Calu3 (cell line): ENCODE data around the gene CIDEB. TPM values are rescaled to one million over a fixed set of nuclear protein-coding genes. Genes with fewer than 3 reads are reported as not detected.

ENCODE experiments used
- BruUV-seq: library from RNA; stranded (reverse); fragments of 400-500 nt; replicated peaks from 2 replicates; lab custom pipeline; 2021; lab: Mats Ljungman, UMichigan
- CTCF ChIA-PET: fragments of 300-600 bp; sonication (Branson Sonifier 250); formaldehyde crosslinking; loops from one replicate; lab custom pipeline; 2022; ENCODE audit warnings: antibody characterized with exemption; lab: Charles Lee
- DNase-seq: peaks from one replicate; pipeline ENCODE4 v3.0.0; 2022
- H3K27ac Mint-ChIP-seq: one replicate; pipeline ENCODE4 v1.8.0; 2022; ENCODE audit warnings: mixed read lengths; ENCODE audit not compliant: unreplicated experiment
- H3K27me3 Mint-ChIP-seq: one replicate; pipeline ENCODE4 v1.8.0; 2022; ENCODE audit warnings: mixed read lengths; ENCODE audit not compliant: unreplicated experiment
- H3K36me3 Mint-ChIP-seq: one replicate; pipeline ENCODE4 v1.8.0; 2022; ENCODE audit warnings: mild to moderate bottlenecking, moderate library complexity, mixed read lengths; ENCODE audit not compliant: insufficient read depth, unreplicated experiment
- H3K4me1 Mint-ChIP-seq: one replicate; pipeline ENCODE4 v1.8.0; 2022; ENCODE audit warnings: mild to moderate bottlenecking, low read depth, mixed read lengths; ENCODE audit not compliant: unreplicated experiment
- H3K4me3 Mint-ChIP-seq: one replicate; pipeline ENCODE4 v1.8.0; 2022; ENCODE audit warnings: mild to moderate bottlenecking, low read depth, moderate library complexity, mixed read lengths; ENCODE audit not compliant: unreplicated experiment
- H3K9me3 Mint-ChIP-seq: one replicate; pipeline ENCODE4 v1.8.0; 2022; ENCODE audit warnings: low read depth, mixed read lengths; ENCODE audit not compliant: unreplicated experiment
- intact Hi-C: fragments of 100-400 bp; cut with micrococcal nuclease; formaldehyde crosslinking; loops from one replicate; pipeline ENCODE4 v1.10.0; 2022; ENCODE audit not compliant: unreplicated experiment
- total RNA-seq: library from RNA; stranded (reverse); gene quantifications from 2 replicates; pipeline ENCODE4 v1.2.3, GENCODE V29; 2022
- TF ChIP-seq, protein P1 (sequence below): fragments of 200-600 bp; IDR thresholded peaks from one replicate; pipeline ENCODE4 v1.8.0; 2022; ENCODE audit warnings: antibody characterized with exemption; ENCODE audit not compliant: unreplicated experiment

Gene CIDEB
- total RNA-seq, 1 experiment from 2014 or later, result not detected

GRCh38 chr14:24331731-24332267, 24.0 kb upstream of the CIDEB start:
- intact Hi-C loops, result loop anchor here (5.0 kb wide), 2 partner anchors 36 to 346 kb away; partner anchors contain the start of gene NFATC4
- DNase-seq, result no peak
- H3K9me3 Mint-ChIP-seq, result no peaks in the 10 kb centered on the region
- BruUV-seq, result no TSS peak
- peak overlapping the region; percentile 72 for H3K4me3 Mint-ChIP-seq
- peaks cover 32% of the 10 kb centered on the region for H3K4me1 Mint-ChIP-seq
- TF ChIP-seq, protein P1, sequence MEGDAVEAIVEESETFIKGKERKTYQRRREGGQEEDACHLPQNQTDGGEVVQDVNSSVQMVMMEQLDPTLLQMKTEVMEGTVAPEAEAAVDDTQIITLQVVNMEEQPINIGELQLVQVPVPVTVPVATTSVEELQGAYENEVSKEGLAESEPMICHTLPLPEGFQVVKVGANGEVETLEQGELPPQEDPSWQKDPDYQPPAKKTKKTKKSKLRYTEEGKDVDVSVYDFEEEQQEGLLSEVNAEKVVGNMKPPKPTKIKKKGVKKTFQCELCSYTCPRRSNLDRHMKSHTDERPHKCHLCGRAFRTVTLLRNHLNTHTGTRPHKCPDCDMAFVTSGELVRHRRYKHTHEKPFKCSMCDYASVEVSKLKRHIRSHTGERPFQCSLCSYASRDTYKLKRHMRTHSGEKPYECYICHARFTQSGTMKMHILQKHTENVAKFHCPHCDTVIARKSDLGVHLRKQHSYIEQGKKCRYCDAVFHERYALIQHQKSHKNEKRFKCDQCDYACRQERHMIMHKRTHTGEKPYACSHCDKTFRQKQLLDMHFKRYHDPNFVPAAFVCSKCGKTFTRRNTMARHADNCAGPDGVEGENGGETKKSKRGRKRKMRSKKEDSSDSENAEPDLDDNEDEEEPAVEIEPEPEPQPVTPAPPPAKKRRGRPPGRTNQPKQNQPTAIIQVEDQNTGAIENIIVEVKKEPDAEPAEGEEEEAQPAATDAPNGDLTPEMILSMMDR, result no peak
- H3K27ac Mint-ChIP-seq, result peak overlapping the region; percentile 52
- CTCF ChIA-PET, result interaction anchor here (0.7 to 3.3 kb wide), 7 partner anchors 32 to 100 kb away, joined by 3 to 46 read pairs (median 9); partner anchors contain the start of genes CBLN3, DHRS1, KHNYN and NOP9
- H3K36me3 Mint-ChIP-seq, result peaks cover 8% of the 10 kb centered on the region
- H3K27me3 Mint-ChIP-seq, result no peaks in the 10 kb centered on the region

GRCh38 chr14:24330973-24331674, 23.3 kb upstream of the CIDEB start:
- no peaks in the 10 kb centered on the region for H3K27me3 Mint-ChIP-seq
- CTCF ChIA-PET, result interaction anchor here (0.6 to 3.3 kb wide), 3 partner anchors 89 to 101 kb away, joined by 3 to 46 read pairs (median 9); partner anchors contain the start of genes CBLN3, KHNYN and TINF2
- H3K4me1 Mint-ChIP-seq, result peaks cover 29% of the 10 kb centered on the region
- intact Hi-C loops, result loop anchor here (5.0 kb wide), 2 partner anchors 36 to 346 kb away; partner anchors contain the start of gene NFATC4
- H3K9me3 Mint-ChIP-seq, result no peaks in the 10 kb centered on the region
- DNase-seq, result no peak
- TF ChIP-seq, protein P1, result no peak
- H3K4me3 Mint-ChIP-seq, result no peak overlapping the region
- BruUV-seq, result no TSS peak
- no peak overlapping the region for H3K27ac Mint-ChIP-seq
- peaks cover 8% of the 10 kb centered on the region for H3K36me3 Mint-ChIP-seq

DNA sequence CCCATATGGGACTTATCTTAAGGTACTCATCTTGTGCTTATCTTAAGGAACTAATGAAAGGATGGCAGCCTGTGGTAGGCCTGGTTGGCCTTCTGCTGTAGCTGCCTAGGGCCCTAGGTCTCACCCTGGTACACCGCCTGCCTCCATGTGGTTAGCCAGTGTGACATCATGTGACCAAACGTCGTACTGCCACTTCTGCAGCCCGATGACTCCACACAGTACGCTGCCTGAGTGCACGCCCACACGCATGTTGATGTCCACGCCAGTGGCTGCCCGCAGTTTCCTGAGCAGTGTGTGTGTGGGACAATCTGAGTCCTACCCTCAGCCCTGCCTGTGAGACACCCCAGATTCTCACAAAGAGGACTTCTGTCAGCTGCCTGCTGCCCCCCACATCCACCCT, 22.0 kb upstream of the CIDEB start:
- intact Hi-C loops, result loop anchor here (5.0 kb wide), 2 partner anchors 38 to 348 kb away; partner anchors contain the start of gene NFATC4

DNA sequence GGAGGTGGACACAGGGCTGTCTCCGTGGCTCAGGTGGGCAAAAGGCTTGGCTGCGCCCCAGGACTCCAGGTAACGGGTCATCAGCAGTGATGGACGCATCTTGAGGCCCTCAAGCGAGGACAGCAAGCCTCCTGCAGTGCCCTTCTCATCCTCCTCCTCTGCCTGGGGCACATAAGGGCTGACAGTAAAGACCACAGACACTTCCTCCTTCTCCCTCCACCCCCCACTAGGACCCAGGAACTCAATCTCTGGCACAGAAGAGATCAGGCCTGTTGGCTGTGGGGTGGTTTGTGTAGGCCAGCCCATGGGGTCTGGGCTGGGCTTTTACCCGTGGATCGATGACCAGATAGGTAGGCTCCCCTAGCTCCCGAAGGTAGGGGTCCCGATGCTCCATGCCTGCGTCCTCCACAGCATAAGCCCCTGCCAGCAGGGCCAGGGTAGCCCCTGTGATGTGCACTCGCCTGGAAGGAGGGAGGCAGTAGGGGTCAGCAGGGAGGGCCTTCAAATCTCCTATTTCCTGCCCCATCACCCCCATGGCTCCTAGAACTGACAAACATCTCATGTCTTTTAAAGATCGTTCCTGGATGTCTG, 21.4 kb upstream of the CIDEB start:
- H3K9me3 Mint-ChIP-seq, result no peaks in the 10 kb centered on the region
- H3K4me1 Mint-ChIP-seq, result peaks cover 15% of the 10 kb centered on the region
- TF ChIP-seq, protein P1, result no peak
- no peaks in the 10 kb centered on the region for H3K27me3 Mint-ChIP-seq
- CTCF ChIA-PET, result interaction anchor here (2.6 kb wide), 1 partner anchor 102 kb away, joined by 12 read pairs; no protein-coding TSS in a partner anchor
- no peak overlapping the region for H3K4me3 Mint-ChIP-seq
- BruUV-seq, result no TSS peak
- intact Hi-C loops, result no loop called here
- H3K27ac Mint-ChIP-seq, result no peak overlapping the region
- no peak for DNase-seq
- peaks cover 8% of the 10 kb centered on the region for H3K36me3 Mint-ChIP-seq

More for the DNA sequence above, 22.0 kb upstream of the CIDEB start:
- BruUV-seq, result no TSS peak
- Mint-ChIP-seq H3K27ac (no peak overlapping the region), H3K9me3 (no peaks in the 10 kb centered on the region), H3K4me3 (no peak overlapping the region), H3K4me1 (peaks cover 15% of the 10 kb centered on the region), H3K36me3 (peaks cover 8% of the 10 kb centered on the region), H3K27me3 (no peaks in the 10 kb centered on the region)
- no peak for DNase-seq
- CTCF ChIA-PET, result no interaction called here
- TF ChIP-seq, protein P1, result no peak
